Measurements from ENCODE around the gene AGAP1. TPM values are rescaled to one million over a fixed set of nuclear protein-coding genes. Genes with fewer than 3 reads are reported as not detected.

Gene AGAP1
- total RNA-seq, 4 donors from 2014 or later: 33.7 to 39.9 (median 35.6) TPM

DNA sequence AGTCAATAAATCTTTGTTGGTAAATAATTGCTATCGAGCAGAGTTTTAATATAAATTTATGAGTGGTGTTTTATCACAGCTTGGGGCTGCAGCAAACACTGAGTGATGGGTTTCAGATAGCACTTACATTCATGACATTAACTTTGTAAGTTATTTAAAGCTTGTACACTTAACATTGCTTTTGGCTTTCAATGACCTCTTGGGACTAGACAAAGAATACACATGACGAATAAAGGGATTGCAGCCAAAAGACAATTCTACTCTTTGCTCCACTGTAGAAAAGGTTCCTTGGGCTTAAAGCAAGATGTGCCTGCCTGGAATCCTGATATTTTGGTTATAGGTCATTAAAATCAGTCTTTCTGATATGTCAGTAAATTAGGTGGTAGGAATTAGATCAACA, 374.8 kb downstream of the AGAP1 start:
- Histone ChIP-seq H3K9me3 (peaks cover 0 to 16% (median 0%) of the 10 kb centered on the region in 4 donors), H3K27ac (no peak overlapping the region), H3K36me3 (peaks cover 0 to 32% (median 0%) of the 10 kb centered on the region in 3 donors), H3K27me3 (no peaks in the 10 kb centered on the region), H3K4me3 (no peak overlapping the region), H3K4me1 (peaks cover 0 to 22% (median 0%) of the 10 kb centered on the region in 4 donors)
- 50 to 54% methylated on average over 2 of the region's 2 CpGs for WGBS, 2 donors
- no peak for DNase-seq (ENCODE audit: low spot score in 2 of 2)
- no peak for TF ChIP-seq POLR2A (IDR thresholded peaks at IDR 0.05)
- TF ChIP-seq EP300 (IDR thresholded peaks at IDR 0.05): no peak
- TF ChIP-seq CTCF (IDR thresholded peaks at IDR 0.05): no peak

DNA sequence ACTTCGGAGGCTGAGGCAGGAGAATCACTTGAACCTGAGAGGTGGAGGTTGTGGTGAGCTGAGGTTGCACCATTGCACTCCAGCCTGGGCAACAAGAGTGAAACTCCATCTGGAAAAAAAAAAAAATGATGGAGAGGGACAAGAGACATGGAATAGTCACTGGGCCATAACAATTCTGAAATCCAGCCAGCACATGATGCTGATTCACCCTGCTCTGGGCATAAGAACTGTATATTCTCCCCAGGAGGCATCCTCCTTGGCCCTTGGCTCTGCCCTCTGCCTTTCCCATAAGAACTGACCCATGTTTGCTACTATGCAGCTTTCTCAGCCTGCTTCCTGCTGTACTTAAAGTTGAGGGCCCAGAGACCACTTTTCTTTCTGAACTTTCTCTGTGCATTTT, 376.7 kb downstream of the AGAP1 start:
- 95 to 100% methylated on average over 1 of the region's 1 CpG for WGBS, 2 donors
- Histone ChIP-seq H3K4me3 (no peak overlapping the region), H3K36me3 (peaks cover 0 to 32% (median 0%) of the 10 kb centered on the region in 3 donors), H3K27me3 (no peaks in the 10 kb centered on the region), H3K27ac (no peak overlapping the region), H3K9me3 (peaks cover 0 to 16% (median 0%) of the 10 kb centered on the region in 4 donors), H3K4me1 (peaks cover 0 to 12% (median 0%) of the 10 kb centered on the region in 4 donors)
- no peak for DNase-seq (ENCODE audit: low spot score in 2 of 2)
- TF ChIP-seq CTCF (IDR thresholded peaks at IDR 0.05) (no peak), POLR2A (IDR thresholded peaks at IDR 0.05) (no peak), EP300 (IDR thresholded peaks at IDR 0.05) (no peak)

GRCh38 chr2:235876099-235876679, 382.3 kb downstream of the AGAP1 start:
- Histone ChIP-seq H3K36me3 (peaks cover 0 to 7% (median 0%) of the 10 kb centered on the region in 3 donors), H3K27me3 (no peaks in the 10 kb centered on the region), H3K4me1 (no peaks in the 10 kb centered on the region), H3K27ac (no peak overlapping the region), H3K9me3 (peaks cover 0 to under 1% (median 0%) of the 10 kb centered on the region in 4 donors), H3K4me3 (no peak overlapping the region)
- no peak for DNase-seq (ENCODE audit: low spot score in 2 of 2)
- no peak for TF ChIP-seq CTCF (IDR thresholded peaks at IDR 0.05)
- TF ChIP-seq POLR2A (IDR thresholded peaks at IDR 0.05): no peak
- TF ChIP-seq EP300 (IDR thresholded peaks at IDR 0.05): no peak
- WGBS, 2 donors: 89% methylated on average over 9 of the region's 9 CpGs

DNA sequence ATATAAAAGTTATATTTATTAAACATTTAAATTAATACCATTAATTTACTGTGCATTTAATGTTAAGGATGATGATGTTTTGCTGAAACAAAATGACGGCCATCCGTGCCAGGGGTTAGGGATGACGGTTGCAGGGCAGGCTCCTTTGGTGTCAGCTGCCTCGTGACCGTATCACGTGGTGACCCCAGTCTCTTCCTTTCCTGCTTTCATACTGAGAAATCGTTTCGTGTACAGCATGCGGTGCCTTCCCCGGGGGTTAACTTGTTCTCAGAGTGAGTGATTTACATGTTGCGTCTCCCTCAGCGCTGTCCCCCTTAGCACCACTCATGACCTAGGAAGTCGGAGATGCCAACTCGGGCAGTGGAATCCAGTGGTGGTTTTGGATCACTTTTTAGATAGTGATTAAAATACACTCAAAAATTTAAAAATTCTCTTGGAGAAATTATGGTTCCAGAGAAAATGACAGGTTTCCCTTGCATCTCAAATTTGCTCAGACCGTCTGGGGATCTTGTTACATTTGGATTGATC, 383.5 kb downstream of the AGAP1 start:
- Histone ChIP-seq H3K9me3 (no peaks in the 10 kb centered on the region), H3K4me1 (no peaks in the 10 kb centered on the region), H3K36me3 (peaks cover 0 to 7% (median 0%) of the 10 kb centered on the region in 3 donors), H3K27ac (no peak overlapping the region), H3K27me3 (no peaks in the 10 kb centered on the region), H3K4me3 (no peak overlapping the region)
- 68 to 70% methylated on average over 15 of the region's 15 CpGs for WGBS, 2 donors
- TF ChIP-seq POLR2A (IDR thresholded peaks at IDR 0.05): no peak
- TF ChIP-seq EP300 (IDR thresholded peaks at IDR 0.05): no peak
- no peak for TF ChIP-seq CTCF (IDR thresholded peaks at IDR 0.05)
- no peak for DNase-seq (ENCODE audit: low spot score in 2 of 2)

GRCh38 chr2:235879116-235879515, 385.3 kb downstream of the AGAP1 start:
- H3K36me3 ChIP-seq: peaks cover 0 to 7% (median 0%) of the 10 kb centered on the region in 3 donors
- WGBS, 2 donors: 96 to 97% methylated on average over 5 to 7 of the region's 7 CpGs
- no peak for DNase-seq (ENCODE audit: low spot score in 2 of 2)
- H3K9me3 ChIP-seq: no peaks in the 10 kb centered on the region
- H3K27me3 ChIP-seq: no peaks in the 10 kb centered on the region
- TF ChIP-seq CTCF (IDR thresholded peaks at IDR 0.05) (no peak), POLR2A (IDR thresholded peaks at IDR 0.05) (no peak), EP300 (IDR thresholded peaks at IDR 0.05) (no peak)
- no peaks in the 10 kb centered on the region for H3K4me1 ChIP-seq
- no peak overlapping the region for H3K27ac ChIP-seq
- no peak overlapping the region for H3K4me3 ChIP-seq
